CD1c-positive myeloid dendritic cell (primary cell): ENCODE measurements around the gene TMEM123.
"Not testable (repeated sequence)": the region's sequence is repeated elsewhere in the genome, so short reads cannot be mapped to it uniquely, and the experiment has no call there.

Source experiments
- DNase-seq: peaks from one replicate; pipeline ENCODE4 v3.0.0-alpha.2; 2016; ENCODE audit errors: extremely low spot score

TMEM123 gene

DNA sequence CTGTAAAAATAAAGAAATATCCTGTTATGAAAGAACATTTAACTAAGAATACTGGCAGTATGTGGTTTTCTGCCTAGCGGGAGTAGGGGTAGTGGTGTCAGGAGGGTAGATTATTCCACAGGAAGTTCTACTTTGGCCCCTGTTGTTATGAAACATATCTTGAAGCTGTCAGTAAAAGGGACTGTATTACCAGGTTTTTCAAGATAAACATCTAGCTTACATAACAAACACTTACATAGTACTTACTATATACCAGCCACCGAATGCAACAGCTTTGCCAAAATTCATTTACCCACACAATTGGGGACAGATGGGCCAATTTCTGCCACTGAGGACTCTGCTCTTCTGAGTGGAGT is 3.7 kb downstream of the TMEM123 start:
- peak; percentile 37 for DNase-seq

DNA sequence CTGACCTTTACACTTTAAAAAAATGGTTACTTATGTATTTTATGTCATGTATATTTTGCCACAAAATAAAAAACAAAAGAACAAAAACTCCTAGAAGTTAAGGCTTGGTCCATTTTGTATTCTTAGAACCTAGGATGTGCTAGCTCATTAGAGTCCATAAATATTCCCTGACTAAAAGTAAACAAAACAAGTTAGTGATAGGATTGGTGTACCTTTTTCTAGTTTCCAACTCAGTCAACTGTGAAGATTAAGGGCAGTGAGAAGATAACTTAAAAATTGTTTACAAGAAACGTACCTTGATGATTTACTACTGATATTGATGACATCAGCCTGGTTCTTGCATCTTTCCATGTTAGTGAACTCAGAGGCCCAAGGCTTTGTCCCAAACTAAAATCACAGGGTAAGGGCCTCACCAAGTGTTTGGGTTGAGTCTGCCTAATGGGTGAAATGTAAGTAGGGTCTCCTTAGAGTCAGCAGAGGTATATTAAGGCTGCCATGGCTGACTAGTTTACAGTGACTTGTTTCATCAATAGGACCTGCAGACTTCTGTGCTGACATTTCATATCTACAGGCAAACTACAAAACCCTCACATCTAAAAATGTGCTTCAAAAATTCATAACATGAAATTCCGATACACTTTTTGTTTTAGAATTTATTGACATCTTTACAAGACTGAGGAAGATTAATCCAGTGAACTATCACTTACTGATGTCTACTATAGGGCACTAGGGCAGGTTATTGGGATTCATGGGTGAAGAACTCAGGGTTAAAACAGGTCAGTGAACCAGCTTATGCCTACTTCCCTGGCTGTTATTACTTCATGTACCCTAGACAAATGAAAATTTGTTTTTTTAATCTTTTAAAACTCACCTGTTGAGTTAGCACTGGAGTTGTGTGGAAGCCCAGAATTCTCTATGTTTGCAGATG is 4.4 kb downstream of the TMEM123 start:
- DNase-seq = no peak

- DNase-seq = peak; percentile 71
Measured at GRCh38 chr11:102447193-102447592, 5.4 kb downstream of the TMEM123 start.

DNA sequence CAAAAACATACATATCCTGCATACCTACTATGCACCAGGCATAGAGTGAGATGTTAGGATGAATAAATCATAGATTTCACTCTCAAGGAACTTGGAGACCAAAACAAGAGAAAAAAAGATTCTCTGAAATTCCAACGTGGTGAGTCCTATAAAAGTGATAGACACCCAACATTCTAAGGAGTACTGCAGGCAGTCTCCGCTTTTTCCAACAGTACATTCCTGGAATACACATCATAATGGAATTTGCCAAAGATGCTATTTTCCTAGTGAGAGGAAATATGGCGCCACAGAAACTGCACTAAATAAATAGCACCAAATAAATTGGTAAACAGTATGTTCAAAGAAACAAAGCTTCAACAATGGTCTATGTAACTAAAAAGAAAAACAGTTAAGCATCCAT is 6.0 kb downstream of the TMEM123 start:
- DNase-seq = no peak

- DNase-seq = not testable (repeated sequence)
Measured at GRCh38 chr11:102444693-102445092, 7.9 kb downstream of the TMEM123 start.

GRCh38 chr11:102444142-102444541 is 8.4 kb downstream of the TMEM123 start:
- not testable (repeated sequence) for DNase-seq

DNA sequence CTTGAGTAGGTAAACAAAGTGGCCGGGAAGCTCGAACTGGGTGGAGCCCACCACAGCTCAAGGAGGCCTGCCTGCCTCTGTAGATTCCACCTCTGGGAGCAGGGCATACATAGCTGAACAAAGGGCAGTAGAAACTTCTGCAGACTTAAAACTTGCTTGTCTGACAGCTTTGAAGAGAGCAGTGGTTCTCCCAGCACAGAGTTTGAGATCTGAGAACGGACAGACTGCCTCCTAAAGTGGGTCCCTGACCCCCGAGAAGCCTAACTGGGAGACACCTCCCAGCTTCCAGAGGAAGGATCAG is 13.6 kb downstream of the TMEM123 start:
- DNase-seq = not testable (repeated sequence)

- no peak for DNase-seq
Measured at GRCh38 chr11:102438311-102439062, 14.1 kb downstream of the TMEM123 start.

GRCh38 chr11:102437727-102438126 is 14.8 kb downstream of the TMEM123 start:
- no peak for DNase-seq

GRCh38 chr11:102436976-102437375 is 15.6 kb downstream of the TMEM123 start:
- DNase-seq = no peak

DNA sequence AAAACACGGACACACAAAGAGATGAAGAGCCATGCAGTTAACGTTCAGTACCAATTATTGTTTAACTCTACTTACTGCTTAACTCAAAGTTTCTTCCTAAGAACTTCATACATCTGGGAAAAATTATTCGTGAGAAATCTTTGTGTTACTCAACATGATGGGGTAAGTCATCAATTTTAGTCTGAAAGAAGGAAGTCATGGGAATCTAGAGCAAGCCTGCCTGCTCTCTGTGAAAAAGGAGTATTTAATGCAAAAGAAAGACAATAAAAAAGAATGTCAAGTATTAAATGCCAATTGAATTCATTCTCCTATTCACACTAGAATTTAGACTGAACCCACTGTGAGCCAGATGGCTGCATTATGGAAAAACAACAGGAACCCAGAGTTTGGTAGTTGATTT is 16.0 kb downstream of the TMEM123 start:
- peak; percentile 54 for DNase-seq

- DNase-seq = no peak
Measured at GRCh38 chr11:102435688-102436087, 16.9 kb downstream of the TMEM123 start.

DNA sequence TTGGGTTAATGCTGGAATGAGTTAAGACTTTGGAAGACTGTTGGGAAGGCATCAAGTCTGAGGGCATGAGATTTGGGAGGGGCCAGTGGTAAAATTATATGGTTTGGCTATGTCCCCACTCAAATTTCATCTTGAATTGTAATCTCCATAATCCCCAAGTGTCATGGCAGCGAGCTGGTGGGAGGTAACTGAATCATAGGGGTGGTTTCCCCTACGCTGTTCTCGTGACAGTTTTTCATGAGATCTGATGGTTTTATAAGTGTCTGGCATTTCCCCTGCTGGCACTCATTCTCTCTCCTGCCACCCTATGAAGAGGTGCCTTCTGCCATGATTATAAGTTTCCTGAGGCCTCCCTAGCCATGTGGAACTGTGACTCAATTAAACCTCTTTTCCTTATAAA is 19.0 kb downstream of the TMEM123 start:
- DNase-seq = not testable (repeated sequence)

DNA sequence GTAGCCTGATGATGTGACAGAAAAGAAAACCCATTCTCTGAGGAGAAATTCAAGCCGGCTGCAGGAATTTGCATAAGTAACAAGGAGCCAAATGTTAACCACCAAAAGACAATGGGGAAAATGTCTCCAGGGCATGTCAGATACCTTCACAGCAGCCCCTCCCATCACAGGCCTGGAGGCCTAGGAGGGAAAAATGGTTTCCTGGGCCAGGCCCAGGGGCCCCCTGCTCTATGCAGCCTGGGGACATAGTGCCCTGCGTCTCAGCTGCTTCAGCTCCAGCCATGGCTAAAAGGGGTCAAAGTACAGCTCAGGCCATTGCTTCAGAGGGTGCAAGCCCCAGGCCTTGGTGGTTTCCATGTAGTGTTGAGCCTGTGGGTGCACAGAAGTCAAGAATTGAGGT is 20.0 kb downstream of the TMEM123 start:
- not testable (repeated sequence) for DNase-seq

DNA sequence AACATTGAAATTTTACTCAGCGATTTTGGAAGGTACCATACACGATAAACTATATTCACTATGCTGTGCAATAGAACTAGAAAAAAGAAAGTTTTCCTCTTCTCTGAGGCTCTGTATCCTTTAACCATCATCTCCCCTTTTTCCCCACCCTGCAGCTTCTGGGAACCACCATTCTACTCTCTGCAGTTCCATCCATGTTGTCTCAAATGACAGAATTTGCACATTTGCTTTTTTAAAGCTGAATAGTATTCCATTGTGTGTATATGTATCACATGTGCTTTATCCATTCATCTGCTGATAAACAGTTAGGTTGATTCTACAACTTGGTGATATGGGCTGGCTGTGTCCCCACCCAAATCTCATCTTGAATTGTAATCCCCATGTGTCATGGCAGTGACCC is 21.2 kb downstream of the TMEM123 start:
- no peak for DNase-seq

DNA sequence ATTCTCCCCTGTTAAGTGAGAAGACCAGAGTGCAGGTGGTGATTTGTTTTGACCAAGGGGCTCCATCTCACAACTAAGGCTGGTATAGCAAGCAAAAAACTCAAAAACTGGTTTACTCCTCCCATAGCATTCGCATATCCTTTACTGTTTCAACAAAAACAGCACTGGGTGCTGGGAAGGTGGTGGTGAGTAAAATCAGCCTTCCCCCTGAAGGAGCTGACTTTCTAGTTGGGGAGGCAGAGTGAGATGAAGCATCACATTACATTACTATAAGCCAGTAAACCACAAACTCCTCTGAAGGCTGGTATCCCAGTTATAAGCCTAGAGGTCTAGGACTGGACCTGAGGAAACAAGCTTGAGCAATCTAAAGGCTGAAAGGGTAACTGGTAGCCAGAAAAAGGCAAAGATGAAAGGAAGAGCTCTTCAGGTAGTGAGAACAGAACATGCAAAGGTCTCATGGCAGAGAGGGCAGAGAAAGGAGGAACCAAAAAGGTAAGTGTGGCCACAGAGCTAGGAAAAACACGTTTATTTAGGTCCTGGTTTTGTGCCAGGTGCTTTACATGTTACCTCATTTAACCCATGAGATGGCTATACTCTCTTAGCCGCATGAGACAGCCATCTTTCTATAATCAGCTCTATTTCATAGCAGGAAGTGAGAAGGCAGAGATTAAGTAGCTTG is 22.3 kb downstream of the TMEM123 start:
- DNase-seq = no peak

- no peak for DNase-seq
Measured at GRCh38 chr11:102429691-102430090, 22.9 kb downstream of the TMEM123 start.

- DNase-seq = no peak
Measured at GRCh38 chr11:102429226-102429625, 23.3 kb downstream of the TMEM123 start.

GRCh38 chr11:102428696-102429095 is 23.9 kb downstream of the TMEM123 start:
- no peak for DNase-seq

DNA sequence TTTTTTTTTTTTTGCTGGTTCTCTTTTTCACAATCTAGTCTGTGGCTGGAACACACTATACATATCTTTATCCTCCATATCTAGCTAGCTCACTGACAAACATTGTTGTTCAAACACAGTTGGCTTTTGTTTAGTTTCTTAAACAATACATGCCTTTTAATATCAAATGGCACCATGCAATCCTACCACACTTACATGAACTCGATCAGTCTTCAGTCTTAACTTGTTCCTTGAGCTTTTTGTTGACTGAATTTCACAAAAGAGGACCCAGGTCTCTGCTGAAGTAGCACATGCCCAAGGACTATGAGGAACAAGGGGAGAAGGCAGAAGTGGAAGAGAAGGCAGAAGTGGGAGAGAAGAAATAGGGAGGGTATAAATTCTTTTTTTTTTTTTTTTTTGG is 25.5 kb downstream of the TMEM123 start:
- no peak for DNase-seq

GRCh38 chr11:102426570-102426969 is 26.0 kb downstream of the TMEM123 start:
- DNase-seq = no peak

- DNase-seq = no peak
Measured at GRCh38 chr11:102426000-102426399, 26.6 kb downstream of the TMEM123 start.

DNA sequence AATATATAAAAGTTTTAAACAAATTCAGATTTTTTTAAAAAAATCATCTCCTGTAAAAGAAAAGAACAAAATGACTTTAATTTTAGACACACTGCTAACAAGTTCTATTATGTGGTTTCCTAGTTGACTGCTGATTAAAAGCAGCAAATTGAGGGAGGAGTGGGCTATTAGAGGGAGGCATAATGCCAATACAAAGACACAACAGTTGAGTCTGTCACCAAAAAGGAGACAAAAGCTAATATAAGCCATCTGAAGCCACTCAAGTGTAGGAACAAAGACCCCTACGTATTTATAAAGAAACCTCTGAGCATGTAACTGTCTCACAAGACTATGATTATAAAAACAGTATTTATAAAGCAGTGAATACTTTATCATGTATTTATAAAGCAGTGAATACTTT is 28.6 kb downstream of the TMEM123 start:
- DNase-seq = no peak
